GM12873 (cell line): ENCODE results near the gene CHRNA5.

Experiments
- CTCF ChIP-seq: IDR thresholded peaks from 2 replicates; pipeline ENCODE4 v1.5.1; 2012; ENCODE audit warnings: low read depth, mild to moderate bottlenecking, moderate library complexity, low read length, control low read depth; ENCODE audit not compliant: insufficient read depth; ENCODE audit errors: missing control alignments

The CHRNA5 gene

GRCh38 chr15:78638658-78639314 lies 73.5 kb downstream of the CHRNA5 start:
- peak; percentile 70 for TF ChIP-seq CTCF

GRCh38 chr15:78640527-78641101 lies 75.3 kb downstream of the CHRNA5 start:
- no peak for TF ChIP-seq CTCF

- TF ChIP-seq CTCF, result no peak
Observed at GRCh38 chr15:78641102-78641748, 75.9 kb downstream of the CHRNA5 start, which contains the start of gene CHRNB4. Gene CHRNB4, minus strand, starts transcription at chr15:78641210. Its CDS starts 77 bp downstream, at chr15:78641133.

GRCh38 chr15:78641749-78642275 lies 76.5 kb downstream of the CHRNA5 start:
- no peak for TF ChIP-seq CTCF

- TF ChIP-seq CTCF, result no peak
Observed at GRCh38 chr15:78642331-78642730, 77.0 kb downstream of the CHRNA5 start.
